Heart right ventricle (tissue), 16 donors: ENCODE measurements around the gene TTN. TPM values are rescaled to one million over a fixed set of nuclear protein-coding genes. Genes with fewer than 3 reads are reported as not detected.

Experiments used
- ATAC-seq, 8 donors: fragments of 200-7000 bp; cut with Tn5 transposase; one replicate each; pipeline ENCODE4 v1.9.1; 2020; ENCODE audit warnings: mild to moderate bottlenecking in 8 of 8, moderate library complexity in 8 of 8, moderate number of reproducible peaks in 1 of 8
- DNase-seq, 2 donors: peaks; one replicate each; pipeline ENCODE4 v3.0.0-alpha.2; 2020
- H3K27ac ChIP-seq, 10 donors: fragments of 200-600 bp; sonication (generic) in 2 of 10; one replicate each; pipeline versions ENCODE4 v1.5.0 to v1.8.0; 2020 to 2022; ENCODE audit warnings: mild to moderate bottlenecking in 3 of 10
- H3K27me3 ChIP-seq, 7 donors: fragments of 200-600 bp; one replicate each; pipeline ENCODE4 v1.8.0; 2021 to 2022; ENCODE audit warnings: mild to moderate bottlenecking in 2 of 7
- H3K36me3 ChIP-seq, 9 donors: fragments of 200-600 bp; sonication (generic) in 1 of 9; one replicate each; pipeline versions ENCODE4 v1.5.0 to v1.8.0; 2020 to 2022; ENCODE audit warnings: mild to moderate bottlenecking in 2 of 9
- H3K4me1 ChIP-seq, 9 donors: fragments of 200-600 bp; sonication (generic) in 1 of 9; one replicate each; pipeline versions ENCODE4 v1.5.0 to v1.8.0; 2020 to 2022; ENCODE audit warnings: mild to moderate bottlenecking in 4 of 9
- H3K4me3 ChIP-seq, 10 donors: fragments of 200-600 bp; sonication (generic) in 2 of 10; one replicate each; pipeline versions ENCODE4 v1.5.0 to v1.8.0; 2020 to 2022; ENCODE audit warnings: mild to moderate bottlenecking in 7 of 10, moderate library complexity in 2 of 10
- H3K9me3 ChIP-seq, 11 donors: fragments of 200-600 bp in 10 of 11; sonication (generic) in 2 of 11; one replicate each; pipeline versions ENCODE4 v1.5.0 to v1.8.0; 2013 to 2022; ENCODE audit warnings: mild to moderate bottlenecking in 2 of 11, control low read depth in 1 of 11, moderate library complexity in 1 of 11
- CTCF ChIP-seq, 9 donors: fragments of 200-600 bp; sonication (generic) in 2 of 9; IDR thresholded peaks; one replicate each; pipeline versions ENCODE4 v1.5.0 to v1.8.0; 2021 to 2022; ENCODE audit warnings: antibody characterized with exemption in 9 of 9, mild to moderate bottlenecking in 5 of 9, moderate library complexity in 1 of 9
- WGBS, 2 donors: extraction: QIAGEN DNeasy Blood & Tissue Kit; methylation state at CpG; one replicate each; pipeline ENCODE4 v1.1.7; 2013; ENCODE audit warnings: inconsistent platforms in 1 of 2; 5-methylcytosine and 5-hydroxymethylcytosine counted together
- intact Hi-C, 10 donors: fragments of 100-400 bp; cut with DNase I; formaldehyde crosslinking; loops; one replicate each; pipeline versions ENCODE4 v1.11.1 to v1.14.2; 2022
- long read RNA-seq, 3 donors: library from polyadenylated mRNA; unstranded; transcript quantifications; one replicate each; pipeline ENCODE4 v2.0.0, GENCODE V29; 2020 to 2021
- polyA plus RNA-seq, 2 donors: library from polyadenylated mRNA; stranded (reverse); fragments of 200-250 nt; gene quantifications; one replicate each; pipeline ENCODE4 v1.2.3, GENCODE V29; 2013
- total RNA-seq, 10 donors: library from RNA; stranded (reverse); fragmentation: NEBNext Ultra II Directional in 3 of 10; extraction: Animal tissue kit (Norgen Biotek cat#: 25700) in 3 of 10; gene quantifications; one replicate each; pipeline versions ENCODE4 v1.2.1 to v1.2.4, GENCODE V29; 2021 to 2023
- donor health status: Arrhythmogenic right ventricular cardiomyopathy.
- donor health status: ischemic (EF 13 %, LVEDD 7.1; RV severe dilation, severe dysfunction).
- donor health status: healthy with polysubstance abuse.
- donor health status: DM: no; HTN: yes; CAD: no.
- donor health status: DM: no; HTN: no; CAD: no.
- donor health status: ischemic (EF 25% LVEDD 6.9; RV normal size, moderate dysfunction).
- donor health status: ischemic (EF 25% LVEDD 5.7; RV mildly dilated, moderate dysfunction).
- donor health status: healthy.
- donor health status: DM: yes; HTN: yes; CAD: no.
- donor health status: Ischemic cardiomyopathy.
- donor health status: ischemic (EF 35%, LVEDD 5.7; RV mildly dilated, moderate dysfunction).
- donor health status: nonischemic (EF 11% LVEDD 7.7; RV severe dilation, severe dysfunction).
- donor health status: DM: yes; HTN: yes; CAD: no.
- donor health status: PGD.
- donor health status: ischemic (EF 29% LVEDD 5.4; RV normal size, mild dysfunction).
- donor health status: nonischemic (EF 23%, LVEDD 6.1; RV moderate dilation, normal function).

Gene TTN
- total RNA-seq (1,000 to 10,000 TPM; 2,633 to 4,921 (median 3,995) TPM), polyA plus RNA-seq (100 to 1,000 TPM in 1 of 2 donors, 10 to 100 TPM in 1; 65.7 to 862 TPM)
- long read RNA-seq, donor 1, transcript TTN-213 (6 exons, 2,116 nt) = major isoform, 11 of 1,193 reads
- long read RNA-seq, donor 1, partial matches to known transcripts = 999 of 1,193 reads
- long read RNA-seq, donor 1, other reads (novel, unspliced or antisense) = 183 of 1,193 reads
- long read RNA-seq, donor 2, transcript TTN-213 (6 exons, 2,116 nt) = major isoform, 30 of 1,629 reads
- long read RNA-seq, donor 2, partial matches to known transcripts = 1,339 of 1,629 reads
- long read RNA-seq, donor 2, other reads (novel, unspliced or antisense) = 260 of 1,629 reads
- long read RNA-seq, donor 3, transcript TTN-213 (6 exons, 2,116 nt) = major isoform, 37 of 7,787 reads
- long read RNA-seq, donor 3, partial matches to known transcripts = 6,764 of 7,787 reads
- long read RNA-seq, donor 3, other reads (novel, unspliced or antisense) = 986 of 7,787 reads

DNA sequence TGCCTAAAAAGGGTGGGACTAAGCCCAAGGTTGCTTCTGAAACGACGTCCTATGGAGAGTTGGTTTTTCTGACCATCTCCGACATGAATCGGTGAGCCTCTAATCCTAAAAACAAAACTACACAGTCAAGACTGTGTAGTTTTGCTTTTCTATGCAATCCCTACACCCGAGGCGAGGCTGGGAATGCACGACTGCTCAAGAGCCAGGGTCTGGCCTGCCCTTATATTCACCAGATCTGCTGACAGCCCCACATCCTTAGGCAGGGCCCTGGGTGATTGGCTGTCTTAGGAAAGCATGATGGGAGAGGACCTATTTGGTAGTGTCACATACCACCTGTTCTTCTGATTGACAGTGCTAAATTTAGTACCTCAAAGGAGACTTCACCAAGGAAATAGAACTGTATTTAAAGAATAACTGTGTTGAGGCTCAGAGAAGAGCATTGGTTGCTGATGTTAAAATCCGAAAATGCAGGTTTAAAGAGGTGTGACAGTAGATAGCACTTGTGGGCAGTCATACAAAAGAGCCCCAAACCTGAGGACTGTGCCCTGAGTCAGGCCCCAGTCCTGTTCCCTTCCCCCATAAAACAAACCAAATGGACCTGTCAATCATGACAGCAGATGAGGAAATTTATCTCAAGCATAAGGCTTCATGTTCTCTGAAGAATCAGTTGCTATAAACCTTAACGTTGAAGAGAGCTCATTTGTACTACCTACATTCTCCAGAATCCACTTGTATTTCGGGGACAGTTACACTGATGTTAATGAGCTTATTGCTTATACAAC lies at the start of gene TTN:
Gene TTN, minus strand, starts transcription at position 197 of the 782 bp plus-strand sequence. CDS start 2,781 bp downstream, outside the sequence.
- Histone ChIP-seq H3K27ac (peak within 1 kb of the TSS; percentile 80 to 97 (median 91)), H3K4me1 (peaks cover 0 to 12% (median 0%) of the 10 kb centered on the region in 9 donors), H3K36me3 (peaks cover 0 to 23% (median 5%) of the 10 kb centered on the region in 9 donors), H3K4me3 (peak within 1 kb of the TSS; percentile 14 to 62 (median 46)), H3K9me3 (no peaks in the 10 kb centered on the region), H3K27me3 (no peaks in the 10 kb centered on the region)
- intact Hi-C loops = loop anchor here in 2 of 10 donors (5.0 to 10.0 kb wide), 2 partner anchors 55 to 57 kb away; no protein-coding TSS in a partner anchor
- 42 to 62% methylated on average over 10 of the region's 10 CpGs for WGBS, 2 donors
- peak; percentile 57 to 82 for DNase-seq
- TF ChIP-seq CTCF (IDR thresholded peaks at IDR 0.05) = no peak
- peak; percentile 79 to 94 (median 90) for ATAC-seq

- H3K4me3 ChIP-seq = no peak overlapping the region
- intact Hi-C loops = no loop called here
- peaks cover 0 to 40% (median 17%) of the 10 kb centered on the region in 9 donors for H3K4me1 ChIP-seq
- no peak for TF ChIP-seq CTCF (IDR thresholded peaks at IDR 0.05)
- peak overlapping the region in 7 of 10 donors; percentile 47 to 97 (median 73) for H3K27ac ChIP-seq
- ATAC-seq = no peak
- H3K27me3 ChIP-seq = no peaks in the 10 kb centered on the region
- peaks cover 0 to 26% (median 0%) of the 10 kb centered on the region in 9 donors for H3K36me3 ChIP-seq
- no peaks in the 10 kb centered on the region for H3K9me3 ChIP-seq
- DNase-seq = no peak
These were observed 47.9 kb upstream of the TTN start for GRCh38 chr2:178855151-178855550.

DNA sequence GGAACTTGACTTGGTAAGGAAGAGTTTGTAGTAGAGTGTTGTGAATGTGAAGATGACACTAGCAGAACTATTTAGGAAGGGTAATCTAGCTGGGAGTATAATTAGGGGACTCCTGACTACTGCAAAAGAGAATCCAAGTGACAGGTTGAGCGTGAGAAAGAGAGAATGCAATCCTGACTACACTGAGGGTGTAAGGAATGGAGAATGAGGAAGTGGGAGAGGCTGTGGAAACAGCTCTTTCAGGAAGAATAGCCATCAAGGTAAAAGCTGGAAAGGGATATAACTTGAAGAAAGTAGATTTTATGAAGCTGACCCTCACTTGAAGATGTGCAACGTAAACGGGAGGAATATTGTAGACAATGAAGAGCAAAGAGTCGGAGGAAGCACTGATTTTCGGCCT lies 41.1 kb upstream of the TTN start:
- 96 to 97% methylated on average over 5 of the region's 5 CpGs for WGBS, 2 donors
- Histone ChIP-seq H3K4me1 (peaks cover 5 to 34% (median 32%) of the 10 kb centered on the region in 9 donors), H3K4me3 (no peak overlapping the region)

More for the DNA sequence above, 41.1 kb upstream of the TTN start:
- Histone ChIP-seq H3K36me3 (peaks cover 0 to 48% (median 3%) of the 10 kb centered on the region in 9 donors), H3K9me3 (no peaks in the 10 kb centered on the region), H3K27ac (no peak overlapping the region), H3K27me3 (no peaks in the 10 kb centered on the region)
- intact Hi-C loops = no loop called here
- no peak for TF ChIP-seq CTCF (IDR thresholded peaks at IDR 0.05)
- no peak for DNase-seq
- ATAC-seq = no peak
